GM23338 (cell line): ENCODE results near the gene COL9A1. TPM values are rescaled to one million over a fixed set of nuclear protein-coding genes. Genes with fewer than 3 reads are reported as not detected.

Source experiments
- ATAC-seq: fragments of 200-7000 bp; cut with Tn5 transposase; 3 replicates; pipeline ENCODE4 v1.9.1; 2020
- DNase-seq: peaks from one replicate; pipeline ENCODE4 v3.0.0-alpha.2; 2015; ENCODE audit warnings: low spot score
- H2AFZ ChIP-seq: fragments of 200-600 bp; sonication (generic); 2 replicates; pipeline ENCODE4 v1.8.0; 2016; ENCODE audit warnings: antibody characterized with exemption, mild to moderate bottlenecking, moderate library complexity
- H3F3A ChIP-seq: fragments of 200-600 bp; sonication (generic); replicated peaks from 2 replicates; pipeline ENCODE4 v1.8.0; 2017; ENCODE audit warnings: antibody characterized with exemption, mixed run types, low read depth
- H3K27ac ChIP-seq: fragments of 200-600 bp; sonication (generic); 2 replicates; pipeline ENCODE4 v1.6.1; 2016; ENCODE audit warnings: low read depth
- H3K27me3 ChIP-seq: fragments of 200-600 bp; sonication (generic); 2 replicates; pipeline ENCODE4 v1.8.0; 2016; ENCODE audit warnings: mild to moderate bottlenecking, mixed run types, moderate library complexity; ENCODE audit not compliant: insufficient read depth
- H3K36me3 ChIP-seq: fragments of 200-600 bp; sonication (generic); 2 replicates; pipeline ENCODE4 v1.8.0; 2016; ENCODE audit warnings: mild to moderate bottlenecking; ENCODE audit not compliant: insufficient read depth
- H3K4me1 ChIP-seq: fragments of 200-600 bp; sonication (generic); 2 replicates; pipeline ENCODE4 v1.8.0; 2016; ENCODE audit warnings: mild to moderate bottlenecking, moderate library complexity; ENCODE audit not compliant: insufficient read depth
- H3K4me2 ChIP-seq: fragments of 200-600 bp; sonication (generic); 2 replicates; pipeline ENCODE4 v1.7.1; 2017; ENCODE audit warnings: mixed run types
- H3K4me3 ChIP-seq: fragments of 200-600 bp; sonication (generic); 2 replicates; pipeline ENCODE4 v1.6.1; 2016; ENCODE audit warnings: mixed run types
- H3K79me2 ChIP-seq: fragments of 200-600 bp; sonication (generic); replicated peaks from 2 replicates; pipeline ENCODE4 v1.8.0; 2017; ENCODE audit warnings: mild to moderate bottlenecking; ENCODE audit not compliant: insufficient read depth
- H3K9me2 ChIP-seq: fragments of 200-600 bp; sonication (generic); 2 replicates; pipeline ENCODE4 v1.8.0; 2017; ENCODE audit not compliant: insufficient read depth
- H4K20me1 ChIP-seq: fragments of 200-600 bp; sonication (generic); replicated peaks from 2 replicates; pipeline ENCODE4 v1.8.0; 2017; ENCODE audit warnings: mild to moderate bottlenecking; ENCODE audit not compliant: insufficient read depth
- H3K27ac Mint-ChIP-seq: 2 replicates; pipeline ENCODE4 v1.8.0; 2020; ENCODE audit warnings: inconsistent platforms, mild to moderate bottlenecking, moderate library complexity, mixed read lengths
- H3K27me3 Mint-ChIP-seq: 3 replicates; pipeline ENCODE4 v1.8.0; 2022; ENCODE audit warnings: low read depth, mild to moderate bottlenecking, moderate library complexity, mixed read lengths, inconsistent platforms; ENCODE audit not compliant: insufficient read depth, poor library complexity
- H3K36me3 Mint-ChIP-seq: 3 replicates; pipeline ENCODE4 v1.8.0; 2021; ENCODE audit warnings: low read depth, mild to moderate bottlenecking, inconsistent platforms, moderate library complexity, mixed read lengths
- H3K4me1 Mint-ChIP-seq: 3 replicates; pipeline ENCODE4 v1.8.0; 2020; ENCODE audit warnings: mild to moderate bottlenecking, inconsistent platforms, mixed read lengths
- H3K4me3 Mint-ChIP-seq: 3 replicates; pipeline ENCODE4 v1.8.0; 2021; ENCODE audit warnings: moderate library complexity, mild to moderate bottlenecking, inconsistent platforms, mixed read lengths
- H3K9me3 Mint-ChIP-seq: 3 replicates; pipeline ENCODE4 v1.8.0; 2020; ENCODE audit warnings: moderate library complexity, mild to moderate bottlenecking, inconsistent platforms, mixed read lengths
- CREB1 ChIP-seq: fragments of 250-450 bp; sonication (Bioruptor Pico); IDR thresholded peaks from 2 replicates; pipeline ENCODE4 v1.5.0; 2020; ENCODE audit warnings: low read depth, mild to moderate bottlenecking, moderate library complexity
- NANOG ChIP-seq: IDR thresholded peaks from 2 replicates; pipeline ENCODE4 v1.6.1; 2016; ENCODE audit warnings: antibody characterized with exemption, borderline replicate concordance
- STAT1 ChIP-seq: IDR thresholded peaks from one replicate; pipeline ENCODE4 v1.6.1; 2016; ENCODE audit warnings: antibody characterized with exemption; ENCODE audit not compliant: unreplicated experiment
- ZNF114 ChIP-seq: fragments of 250-450 bp; sonication (Bioruptor Pico); IDR thresholded peaks from 2 replicates; pipeline ENCODE4 v1.5.0; 2020; ENCODE audit warnings: mild to moderate bottlenecking, moderate library complexity
- ZNF331 ChIP-seq: fragments of 250-450 bp; sonication (Bioruptor Pico); IDR thresholded peaks from 2 replicates; pipeline ENCODE4 v1.5.0; 2020; ENCODE audit warnings: low read depth, mild to moderate bottlenecking, moderate library complexity
- polyA plus RNA-seq: library from polyadenylated mRNA; unstranded; fragments of >200 nt; fragmentation: Nextera tagmentation; extraction: Ambion mirVana; gene quantifications from 2 replicates; pipeline ENCODE4 v1.2.1, GENCODE V29; 2016
- total RNA-seq: library from RNA; depleted of rRNA; stranded (reverse); fragments of >200 nt; shearing (Covaris generic); gene quantifications from 2 replicates; pipeline ENCODE4 v1.2.3, GENCODE V29; 2014
- TF ChIP-seq, protein P1 (sequence below): fragments of 250-450 bp; sonication (Bioruptor Pico); IDR thresholded peaks from 2 replicates; pipeline ENCODE4 v1.5.0; 2020; ENCODE audit warnings: mild to moderate bottlenecking, moderate library complexity
- TF ChIP-seq, protein P2 (sequence below): IDR thresholded peaks from one replicate; pipeline ENCODE4 v1.6.1; 2018; ENCODE audit warnings: antibody characterized with exemption; ENCODE audit not compliant: unreplicated experiment

Gene COL9A1
- total and polyA plus RNA-seq, 2 experiments from 2014 or later = 16.0 to 20.3 TPM

DNA sequence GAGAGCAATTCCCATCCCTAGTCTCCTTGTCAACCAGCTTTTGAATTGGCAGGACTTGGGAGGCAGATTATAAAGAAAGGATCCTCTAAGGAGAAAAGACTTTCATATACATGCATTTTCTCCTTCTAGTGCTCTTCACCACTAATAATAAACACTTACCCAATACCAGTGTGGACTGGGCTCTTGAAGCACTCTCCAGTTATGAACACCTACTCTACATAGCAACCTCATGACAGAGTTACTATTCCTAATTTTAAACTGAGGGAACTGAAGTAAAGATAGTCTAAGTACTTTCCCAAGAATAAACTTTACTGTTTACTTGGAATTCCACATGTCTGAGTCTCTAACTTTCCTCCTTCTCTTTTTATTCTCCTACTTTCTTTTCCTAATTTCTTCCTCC lies 4.8 kb downstream of the COL9A1 start (continued):
- no peak for TF ChIP-seq ZNF114 (CRISPR knock-in tag)
- TF ChIP-seq ZNF331 (CRISPR knock-in tag) = no peak
- TF ChIP-seq CREB1 (CRISPR knock-in tag) = no peak
- TF ChIP-seq, protein P1, sequence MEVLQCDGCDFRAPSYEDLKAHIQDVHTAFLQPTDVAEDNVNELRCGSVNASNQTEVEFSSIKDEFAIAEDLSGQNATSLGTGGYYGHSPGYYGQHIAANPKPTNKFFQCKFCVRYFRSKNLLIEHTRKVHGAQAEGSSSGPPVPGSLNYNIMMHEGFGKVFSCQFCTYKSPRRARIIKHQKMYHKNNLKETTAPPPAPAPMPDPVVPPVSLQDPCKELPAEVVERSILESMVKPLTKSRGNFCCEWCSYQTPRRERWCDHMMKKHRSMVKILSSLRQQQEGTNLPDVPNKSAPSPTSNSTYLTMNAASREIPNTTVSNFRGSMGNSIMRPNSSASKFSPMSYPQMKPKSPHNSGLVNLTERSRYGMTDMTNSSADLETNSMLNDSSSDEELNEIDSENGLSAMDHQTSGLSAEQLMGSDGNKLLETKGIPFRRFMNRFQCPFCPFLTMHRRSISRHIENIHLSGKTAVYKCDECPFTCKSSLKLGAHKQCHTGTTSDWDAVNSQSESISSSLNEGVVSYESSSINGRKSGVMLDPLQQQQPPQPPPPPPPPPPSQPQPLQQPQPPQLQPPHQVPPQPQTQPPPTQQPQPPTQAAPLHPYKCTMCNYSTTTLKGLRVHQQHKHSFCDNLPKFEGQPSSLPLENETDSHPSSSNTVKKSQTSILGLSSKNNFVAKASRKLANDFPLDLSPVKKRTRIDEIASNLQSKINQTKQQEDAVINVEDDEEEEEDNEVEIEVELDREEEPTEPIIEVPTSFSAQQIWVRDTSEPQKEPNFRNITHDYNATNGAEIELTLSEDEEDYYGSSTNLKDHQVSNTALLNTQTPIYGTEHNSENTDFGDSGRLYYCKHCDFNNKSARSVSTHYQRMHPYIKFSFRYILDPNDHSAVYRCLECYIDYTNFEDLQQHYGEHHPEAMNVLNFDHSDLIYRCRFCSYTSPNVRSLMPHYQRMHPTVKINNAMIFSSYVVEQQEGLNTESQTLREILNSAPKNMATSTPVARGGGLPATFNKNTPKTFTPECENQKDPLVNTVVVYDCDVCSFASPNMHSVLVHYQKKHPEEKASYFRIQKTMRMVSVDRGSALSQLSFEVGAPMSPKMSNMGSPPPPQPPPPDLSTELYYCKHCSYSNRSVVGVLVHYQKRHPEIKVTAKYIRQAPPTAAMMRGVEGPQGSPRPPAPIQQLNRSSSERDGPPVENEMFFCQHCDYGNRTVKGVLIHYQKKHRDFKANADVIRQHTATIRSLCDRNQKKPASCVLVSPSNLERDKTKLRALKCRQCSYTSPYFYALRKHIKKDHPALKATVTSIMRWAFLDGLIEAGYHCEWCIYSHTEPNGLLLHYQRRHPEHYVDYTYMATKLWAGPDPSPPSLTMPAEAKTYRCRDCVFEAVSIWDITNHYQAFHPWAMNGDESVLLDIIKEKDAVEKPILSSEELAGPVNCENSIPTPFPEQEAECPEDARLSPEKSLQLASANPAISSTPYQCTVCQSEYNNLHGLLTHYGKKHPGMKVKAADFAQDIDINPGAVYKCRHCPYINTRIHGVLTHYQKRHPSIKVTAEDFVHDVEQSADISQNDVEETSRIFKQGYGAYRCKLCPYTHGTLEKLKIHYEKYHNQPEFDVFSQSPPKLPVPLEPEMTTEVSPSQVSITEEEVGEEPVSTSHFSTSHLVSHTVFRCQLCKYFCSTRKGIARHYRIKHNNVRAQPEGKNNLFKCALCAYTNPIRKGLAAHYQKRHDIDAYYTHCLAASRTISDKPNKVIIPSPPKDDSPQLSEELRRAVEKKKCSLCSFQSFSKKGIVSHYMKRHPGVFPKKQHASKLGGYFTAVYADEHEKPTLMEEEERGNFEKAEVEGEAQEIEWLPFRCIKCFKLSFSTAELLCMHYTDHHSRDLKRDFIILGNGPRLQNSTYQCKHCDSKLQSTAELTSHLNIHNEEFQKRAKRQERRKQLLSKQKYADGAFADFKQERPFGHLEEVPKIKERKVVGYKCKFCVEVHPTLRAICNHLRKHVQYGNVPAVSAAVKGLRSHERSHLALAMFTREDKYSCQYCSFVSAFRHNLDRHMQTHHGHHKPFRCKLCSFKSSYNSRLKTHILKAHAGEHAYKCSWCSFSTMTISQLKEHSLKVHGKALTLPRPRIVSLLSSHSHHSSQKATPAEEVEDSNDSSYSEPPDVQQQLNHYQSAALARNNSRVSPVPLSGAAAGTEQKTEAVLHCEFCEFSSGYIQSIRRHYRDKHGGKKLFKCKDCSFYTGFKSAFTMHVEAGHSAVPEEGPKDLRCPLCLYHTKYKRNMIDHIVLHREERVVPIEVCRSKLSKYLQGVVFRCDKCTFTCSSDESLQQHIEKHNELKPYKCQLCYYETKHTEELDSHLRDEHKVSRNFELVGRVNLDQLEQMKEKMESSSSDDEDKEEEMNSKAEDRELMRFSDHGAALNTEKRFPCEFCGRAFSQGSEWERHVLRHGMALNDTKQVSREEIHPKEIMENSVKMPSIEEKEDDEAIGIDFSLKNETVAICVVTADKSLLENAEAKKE (CRISPR knock-in tag) = no peak

DNA sequence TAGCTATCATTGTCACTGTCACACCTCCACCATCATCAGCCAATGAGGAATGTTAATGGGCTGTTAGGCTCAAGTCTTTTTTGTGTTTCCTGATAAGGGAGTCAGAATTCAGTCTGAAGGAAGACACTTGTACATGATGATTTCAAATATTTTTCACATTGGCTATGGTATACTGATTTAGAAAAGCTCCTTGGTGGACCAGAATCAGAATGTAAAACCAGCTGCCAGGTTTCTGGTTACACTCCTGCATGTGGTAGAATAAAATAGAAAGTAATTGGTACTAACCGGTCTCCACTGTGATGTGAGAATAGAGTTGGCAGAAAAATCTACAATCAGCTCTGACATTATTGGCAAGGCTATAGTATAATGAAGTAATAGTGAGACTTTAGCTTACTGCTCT lies 10.7 kb downstream of the COL9A1 start:
- ATAC-seq (no peak), DNase-seq (no peak)
- Histone ChIP-seq H3F3A (no peaks in the 10 kb centered on the region), H3K4me3 (no peak overlapping the region), H3K4me1 (no peaks in the 10 kb centered on the region), H3K4me2 (no peak overlapping the region), H3K27ac (no peak overlapping the region), H3K9me2 (0 out of 2 replicates have a peak, but pooled peaks cover 5% of the 10 kb centered on the region), H3K79me2 (no peaks in the 10 kb centered on the region), H3K36me3 (no peaks in the 10 kb centered on the region), H3K27me3 (no peaks in the 10 kb centered on the region), H2AFZ (no peak overlapping the region), H4K20me1 (no peaks in the 10 kb centered on the region)
- no peaks in the 10 kb centered on the region for H3K4me1 Mint-ChIP-seq
- H3K36me3 Mint-ChIP-seq = no peaks in the 10 kb centered on the region
- no peaks in the 10 kb centered on the region for H3K9me3 Mint-ChIP-seq
- H3K27me3 Mint-ChIP-seq = no peaks in the 10 kb centered on the region
- no peak overlapping the region for H3K27ac Mint-ChIP-seq
- no peak overlapping the region for H3K4me3 Mint-ChIP-seq
- TF ChIP-seq, protein P2, sequence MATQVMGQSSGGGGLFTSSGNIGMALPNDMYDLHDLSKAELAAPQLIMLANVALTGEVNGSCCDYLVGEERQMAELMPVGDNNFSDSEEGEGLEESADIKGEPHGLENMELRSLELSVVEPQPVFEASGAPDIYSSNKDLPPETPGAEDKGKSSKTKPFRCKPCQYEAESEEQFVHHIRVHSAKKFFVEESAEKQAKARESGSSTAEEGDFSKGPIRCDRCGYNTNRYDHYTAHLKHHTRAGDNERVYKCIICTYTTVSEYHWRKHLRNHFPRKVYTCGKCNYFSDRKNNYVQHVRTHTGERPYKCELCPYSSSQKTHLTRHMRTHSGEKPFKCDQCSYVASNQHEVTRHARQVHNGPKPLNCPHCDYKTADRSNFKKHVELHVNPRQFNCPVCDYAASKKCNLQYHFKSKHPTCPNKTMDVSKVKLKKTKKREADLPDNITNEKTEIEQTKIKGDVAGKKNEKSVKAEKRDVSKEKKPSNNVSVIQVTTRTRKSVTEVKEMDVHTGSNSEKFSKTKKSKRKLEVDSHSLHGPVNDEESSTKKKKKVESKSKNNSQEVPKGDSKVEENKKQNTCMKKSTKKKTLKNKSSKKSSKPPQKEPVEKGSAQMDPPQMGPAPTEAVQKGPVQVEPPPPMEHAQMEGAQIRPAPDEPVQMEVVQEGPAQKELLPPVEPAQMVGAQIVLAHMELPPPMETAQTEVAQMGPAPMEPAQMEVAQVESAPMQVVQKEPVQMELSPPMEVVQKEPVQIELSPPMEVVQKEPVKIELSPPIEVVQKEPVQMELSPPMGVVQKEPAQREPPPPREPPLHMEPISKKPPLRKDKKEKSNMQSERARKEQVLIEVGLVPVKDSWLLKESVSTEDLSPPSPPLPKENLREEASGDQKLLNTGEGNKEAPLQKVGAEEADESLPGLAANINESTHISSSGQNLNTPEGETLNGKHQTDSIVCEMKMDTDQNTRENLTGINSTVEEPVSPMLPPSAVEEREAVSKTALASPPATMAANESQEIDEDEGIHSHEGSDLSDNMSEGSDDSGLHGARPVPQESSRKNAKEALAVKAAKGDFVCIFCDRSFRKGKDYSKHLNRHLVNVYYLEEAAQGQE = no peak
- TF ChIP-seq ZNF331 (CRISPR knock-in tag) (no peak), NANOG (no peak), STAT1 (no peak)
